Measurements from ENCODE around the gene HCRT.
"Not testable (repeated sequence)": the region's sequence is repeated elsewhere in the genome, so short reads cannot be mapped to it uniquely, and the experiment has no call there.

HCRT gene

GRCh38 chr17:42191275-42191608 is 6.0 kb upstream of the HCRT start:
- H3K36me3 Mint-ChIP-seq (ENCODE audit: low read depth), result peaks cover 50% of the 10 kb centered on the region
- no peak overlapping the region for H3K27ac Mint-ChIP-seq
- H3K4me1 Mint-ChIP-seq (ENCODE audit: low read depth), result peaks cover 65% of the 10 kb centered on the region
- no peak overlapping the region for H3K4me3 Mint-ChIP-seq
- intact Hi-C loops (cut with micrococcal nuclease), result no loop called here
- H3K9me3 Mint-ChIP-seq, result no peaks in the 10 kb centered on the region
- H3K27me3 Mint-ChIP-seq, result no peaks in the 10 kb centered on the region

- peaks cover 50% of the 10 kb centered on the region for H3K36me3 Mint-ChIP-seq (ENCODE audit: low read depth)
- H3K4me3 Mint-ChIP-seq, result no peak overlapping the region
- H3K27ac Mint-ChIP-seq, result no peak overlapping the region
- peaks cover 71% of the 10 kb centered on the region for H3K4me1 Mint-ChIP-seq (ENCODE audit: low read depth)
- no peaks in the 10 kb centered on the region for H3K9me3 Mint-ChIP-seq
- H3K27me3 Mint-ChIP-seq, result no peaks in the 10 kb centered on the region
- intact Hi-C loops (cut with micrococcal nuclease), result no loop called here
These were observed 5.4 kb upstream of the HCRT start for GRCh38 chr17:42190491-42191274.

- Mint-ChIP-seq H3K4me3 (no peak overlapping the region), H3K9me3 (no peaks in the 10 kb centered on the region), H3K4me1 (ENCODE audit: low read depth) (peaks cover 80% of the 10 kb centered on the region), H3K27me3 (no peaks in the 10 kb centered on the region), H3K27ac (peak overlapping the region; percentile 75), H3K36me3 (ENCODE audit: low read depth) (peaks cover 50% of the 10 kb centered on the region)
- intact Hi-C loops (cut with micrococcal nuclease), result no loop called here
These were observed 4.4 kb upstream of the HCRT start for GRCh38 chr17:42189651-42189965.

GRCh38 chr17:42188749-42189650 is 3.7 kb upstream of the HCRT start:
- no peaks in the 10 kb centered on the region for H3K9me3 Mint-ChIP-seq
- peaks cover 46% of the 10 kb centered on the region for H3K36me3 Mint-ChIP-seq (ENCODE audit: low read depth)
- intact Hi-C loops (cut with micrococcal nuclease), result no loop called here
- H3K4me3 Mint-ChIP-seq, result no peak overlapping the region
- H3K27ac Mint-ChIP-seq, result peak overlapping the region; percentile 75
- H3K27me3 Mint-ChIP-seq, result no peaks in the 10 kb centered on the region
- H3K4me1 Mint-ChIP-seq (ENCODE audit: low read depth), result peaks cover 80% of the 10 kb centered on the region

- peaks cover 39% of the 10 kb centered on the region for H3K36me3 Mint-ChIP-seq (ENCODE audit: low read depth)
- no peak overlapping the region for H3K4me3 Mint-ChIP-seq
- no peaks in the 10 kb centered on the region for H3K27me3 Mint-ChIP-seq
- no peaks in the 10 kb centered on the region for H3K9me3 Mint-ChIP-seq
- peaks cover 80% of the 10 kb centered on the region for H3K4me1 Mint-ChIP-seq (ENCODE audit: low read depth)
- peak overlapping the region; percentile 75 for H3K27ac Mint-ChIP-seq
- intact Hi-C loops (cut with micrococcal nuclease), result no loop called here
These were observed 2.6 kb upstream of the HCRT start for GRCh38 chr17:42187833-42188232.

- peaks cover 25% of the 10 kb centered on the region for H3K36me3 Mint-ChIP-seq (ENCODE audit: low read depth)
- H3K4me3 Mint-ChIP-seq; intact Hi-C loops (cut with micrococcal nuclease); H3K27me3 Mint-ChIP-seq; H3K9me3 Mint-ChIP-seq: not testable (repeated sequence)
- peak overlapping the region; percentile 96 for H3K27ac Mint-ChIP-seq
- peaks cover 88% of the 10 kb centered on the region for H3K4me1 Mint-ChIP-seq (ENCODE audit: low read depth)
These were observed 939 bp upstream of the HCRT start for GRCh38 chr17:42186191-42186590.

- Mint-ChIP-seq H3K27me3 (peaks cover 14% of the 10 kb centered on the region), H3K4me1 (ENCODE audit: low read depth) (peaks cover 94% of the 10 kb centered on the region), H3K27ac (peak overlapping the region; percentile 96), H3K9me3 (no peaks in the 10 kb centered on the region), H3K4me3 (no peak overlapping the region), H3K36me3 (ENCODE audit: low read depth) (peaks cover 19% of the 10 kb centered on the region)
- intact Hi-C loops (cut with micrococcal nuclease), result loop anchor here (2.0 kb wide), 1 partner anchor 13 kb away; no protein-coding TSS in a partner anchor
These were observed 324 bp upstream of the HCRT start for GRCh38 chr17:42185621-42185930.

GRCh38 chr17:42183741-42184711 is 1.2 kb downstream of the HCRT start:
- Mint-ChIP-seq H3K27ac (peak overlapping the region; percentile 96), H3K27me3 (peaks cover 25% of the 10 kb centered on the region), H3K4me1 (ENCODE audit: low read depth) (peaks cover 95% of the 10 kb centered on the region), H3K9me3 (no peaks in the 10 kb centered on the region), H3K4me3 (peak overlapping the region; percentile 81), H3K36me3 (ENCODE audit: low read depth) (peaks cover 4% of the 10 kb centered on the region)
- intact Hi-C loops (cut with micrococcal nuclease), result loop anchor here (2.0 to 5.0 kb wide), 2 partner anchors 15 to 167 kb away; partner anchors contain the start of gene DNAJC7

- Mint-ChIP-seq H3K4me1 (ENCODE audit: low read depth) (peaks cover 95% of the 10 kb centered on the region), H3K27ac (peak overlapping the region; percentile 96), H3K36me3 (ENCODE audit: low read depth) (no peaks in the 10 kb centered on the region), H3K9me3 (no peaks in the 10 kb centered on the region), H3K4me3 (peak overlapping the region; percentile 81), H3K27me3 (peaks cover 33% of the 10 kb centered on the region)
- intact Hi-C loops (cut with micrococcal nuclease), result loop anchor here (5.0 kb wide), 1 partner anchor 166 kb away; the partner anchor contains the start of gene DNAJC7
These were observed 2.1 kb downstream of the HCRT start for GRCh38 chr17:42182927-42183734.

GRCh38 chr17:42181851-42182207 is 3.4 kb downstream of the HCRT start:
- Mint-ChIP-seq H3K36me3 (ENCODE audit: low read depth) (no peaks in the 10 kb centered on the region), H3K9me3 (no peaks in the 10 kb centered on the region), H3K4me3 (no peak overlapping the region), H3K4me1 (ENCODE audit: low read depth) (peaks cover 94% of the 10 kb centered on the region), H3K27ac (no peak overlapping the region), H3K27me3 (peaks cover 42% of the 10 kb centered on the region)
- intact Hi-C loops (cut with micrococcal nuclease), result loop anchor here (1.0 to 5.0 kb wide), 3 partner anchors 27 to 165 kb away; partner anchors contain the start of gene DNAJC7

- H3K27ac Mint-ChIP-seq, result no peak within 1 kb of the TSS
- peaks cover 89% of the 10 kb centered on the region for H3K4me1 Mint-ChIP-seq (ENCODE audit: low read depth)
These were observed 4.1 kb downstream of the HCRT start, which contains the start of gene KCNH4 for GRCh38 chr17:42180922-42181850. Gene KCNH4 (minus strand): TSS chr17:42181142. CDS start chr17:42180945, 197 bp downstream.

GRCh38 chr17:42180411-42180921 is 4.8 kb downstream of the HCRT start:
- no peak overlapping the region for H3K27ac Mint-ChIP-seq
- H3K4me1 Mint-ChIP-seq (ENCODE audit: low read depth), result peaks cover 82% of the 10 kb centered on the region

More at GRCh38 chr17:42180922-42181850, 4.1 kb downstream of the HCRT start, which contains the start of gene KCNH4:
- Mint-ChIP-seq H3K27me3 (peaks cover 43% of the 10 kb centered on the region), H3K9me3 (no peaks in the 10 kb centered on the region), H3K36me3 (ENCODE audit: low read depth) (no peaks in the 10 kb centered on the region), H3K4me3 (peak within 1 kb of the TSS; percentile 78)
- intact Hi-C loops (cut with micrococcal nuclease), result loop anchor here (1.0 to 5.0 kb wide), 3 partner anchors 26 to 164 kb away; partner anchors contain the start of gene DNAJC7

More at GRCh38 chr17:42180411-42180921, 4.8 kb downstream of the HCRT start:
- Mint-ChIP-seq H3K27me3 (peaks cover 50% of the 10 kb centered on the region), H3K36me3 (ENCODE audit: low read depth) (no peaks in the 10 kb centered on the region), H3K9me3 (no peaks in the 10 kb centered on the region), H3K4me3 (peak overlapping the region; percentile 50)
- intact Hi-C loops (cut with micrococcal nuclease), result loop anchor here (2.0 to 5.0 kb wide), 2 partner anchors 62 to 163 kb away; partner anchors contain the start of gene DNAJC7
